A549 (cell line): ENCODE results near the gene HRH3.

Experiments
- BHLHE40 ChIP-seq: IDR thresholded peaks from 2 replicates; pipeline ENCODE4 v1.6.1; 2012; ENCODE audit warnings: low read depth, low read length, inconsistent platforms
- CTCF ChIP-seq: fragments of >200 bp; sonication (Bioruptor Twin); formaldehyde crosslinking; IDR thresholded peaks from 3 replicates; pipeline ENCODE4 v1.5.1; 2016
- HOXA7 ChIP-seq: fragments of 250-450 bp; sonication (Bioruptor Pico); IDR thresholded peaks from 2 replicates; pipeline ENCODE4 v1.5.0; 2020; ENCODE audit warnings: mild to moderate bottlenecking, moderate library complexity
- KDM5A ChIP-seq: fragments of 200-600 bp; sonication (generic); IDR thresholded peaks from 2 replicates; pipeline ENCODE4 v1.6.1; 2016; ENCODE audit warnings: antibody characterized with exemption, mild to moderate bottlenecking
- NR3C1 ChIP-seq: fragments of >200 bp; sonication (Bioruptor Twin); formaldehyde crosslinking; IDR thresholded peaks from 3 replicates; pipeline ENCODE4 v1.6.1; 2017
- POLR2A ChIP-seq: IDR thresholded peaks from 2 replicates; pipeline ENCODE4 v1.6.1; 2012; ENCODE audit warnings: mild to moderate bottlenecking, low read length
- RFX5 ChIP-seq: fragments of 450-650 bp; IDR thresholded peaks from 2 replicates; pipeline ENCODE4 v1.7.1; 2014; ENCODE audit warnings: antibody characterized with exemption, mild to moderate bottlenecking, moderate library complexity
- TP53 ChIP-seq: fragments of 250-450 bp; sonication (Bioruptor Pico); IDR thresholded peaks from 2 replicates; pipeline ENCODE4 v1.5.0; 2021; ENCODE audit warnings: mild to moderate bottlenecking, moderate library complexity
- TF ChIP-seq, protein P1 (sequence below): fragments of 450-650 bp; IDR thresholded peaks from 2 replicates; pipeline ENCODE4 v1.6.1; 2014; ENCODE audit warnings: antibody characterized with exemption

DNA sequence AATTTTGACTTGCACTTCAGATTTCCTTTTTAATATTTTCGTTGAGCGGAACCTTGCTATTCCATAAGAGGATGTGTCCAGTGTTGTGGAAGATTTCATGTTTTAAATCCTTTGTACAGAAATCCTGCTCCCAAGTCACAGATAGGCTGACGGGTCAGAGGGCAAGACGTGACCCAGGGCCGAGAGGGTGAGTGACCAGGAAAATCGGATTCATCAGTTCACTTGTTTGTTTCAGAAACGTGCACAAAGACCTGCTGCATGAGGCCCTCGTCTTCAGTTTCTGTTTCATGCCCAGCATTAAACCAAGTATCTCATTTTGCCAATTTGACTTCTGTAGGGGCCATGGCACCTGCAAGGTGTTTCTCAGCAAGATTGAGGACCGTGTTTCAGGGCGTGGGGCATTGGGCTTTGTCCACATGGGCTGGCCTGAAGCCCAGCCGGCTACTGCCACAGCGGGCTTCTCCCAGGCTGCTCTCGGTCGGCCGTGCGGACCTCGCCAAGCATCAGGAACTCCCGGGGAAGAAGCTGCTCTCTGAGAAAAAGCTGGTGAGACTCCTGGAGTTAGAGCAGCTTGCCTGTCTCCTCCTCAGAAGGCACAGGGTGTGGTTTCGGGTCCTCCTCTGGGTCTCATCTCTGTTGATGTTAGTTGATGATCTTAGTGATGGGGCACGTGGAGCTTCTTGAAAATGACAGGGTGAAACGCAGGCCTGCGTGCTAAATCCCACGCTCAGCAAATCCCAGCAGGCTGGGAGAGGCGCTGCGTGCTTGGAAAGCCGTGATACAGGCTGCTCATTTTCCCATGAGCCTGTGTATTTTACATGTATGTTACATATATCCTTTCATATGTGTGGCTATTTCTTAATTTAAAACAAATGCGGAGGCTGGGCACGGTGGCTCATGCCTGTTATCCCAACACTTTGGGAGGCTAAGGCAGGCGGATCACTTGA, 26.7 kb downstream of the HRH3 start:
- TF ChIP-seq CTCF (no peak), KDM5A (no peak), TP53 (CRISPR knock-in tag) (no peak), HOXA7 (no peak), RFX5 (no peak), POLR2A (no peak), NR3C1 (no peak), BHLHE40 (no peak)
- TF ChIP-seq, protein P1, sequence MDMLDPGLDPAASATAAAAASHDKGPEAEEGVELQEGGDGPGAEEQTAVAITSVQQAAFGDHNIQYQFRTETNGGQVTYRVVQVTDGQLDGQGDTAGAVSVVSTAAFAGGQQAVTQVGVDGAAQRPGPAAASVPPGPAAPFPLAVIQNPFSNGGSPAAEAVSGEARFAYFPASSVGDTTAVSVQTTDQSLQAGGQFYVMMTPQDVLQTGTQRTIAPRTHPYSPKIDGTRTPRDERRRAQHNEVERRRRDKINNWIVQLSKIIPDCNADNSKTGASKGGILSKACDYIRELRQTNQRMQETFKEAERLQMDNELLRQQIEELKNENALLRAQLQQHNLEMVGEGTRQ = no peak
